OCI-LY3 (cell line): ENCODE data around the gene ITIH5.

Experiments used
- H2AFZ ChIP-seq: fragments of 200-600, 300-600 bp; shearing (Covaris generic); 2 replicates; pipeline ENCODE4 v1.6.0; 2014; ENCODE audit warnings: antibody characterized with exemption, low read depth, low read length
- H3K27ac ChIP-seq: fragments of 200-600, 300-600 bp; sonication (generic); 2 replicates; pipeline ENCODE4 v1.5.1; 2014; ENCODE audit warnings: mild to moderate bottlenecking, low read length, moderate library complexity, mixed read lengths
- H3K27me3 ChIP-seq: fragments of 200-600, 300-600 bp; sonication (generic); 2 replicates; pipeline ENCODE4 v1.6.1; 2014; ENCODE audit warnings: low read depth, low read length, mixed read lengths
- H3K36me3 ChIP-seq: fragments of 200-600, 300-600 bp; sonication (generic); replicated peaks from 2 replicates; pipeline ENCODE3; 2014; ENCODE audit warnings: low read depth, low read length, mixed read lengths
- H3K4me1 ChIP-seq: fragments of 300-600, 200-600 bp; sonication (generic); 2 replicates; pipeline ENCODE4 v1.6.1; 2014; ENCODE audit warnings: low read length, mixed read lengths
- H3K4me2 ChIP-seq: fragments of 200-600, 300-600 bp; sonication (generic); 2 replicates; pipeline ENCODE4 v1.6.1; 2014; ENCODE audit warnings: low read length, mixed read lengths
- H3K4me3 ChIP-seq: fragments of 300-600, 200-600 bp; sonication (generic); 2 replicates; pipeline ENCODE4 v1.5.1; 2014; ENCODE audit warnings: antibody characterized with exemption, mild to moderate bottlenecking, low read length, moderate library complexity
- H3K79me2 ChIP-seq: fragments of 300-600, 200-600 bp; shearing (Covaris generic); 2 replicates; pipeline ENCODE4 v1.6.1; 2014; ENCODE audit warnings: mild to moderate bottlenecking, low read length, mixed read lengths
- H3K9ac ChIP-seq: fragments of 300-600, 200-600 bp; shearing (Covaris generic); 2 replicates; pipeline ENCODE4 v1.6.0; 2014; ENCODE audit warnings: mild to moderate bottlenecking, low read length, moderate library complexity
- H3K9me3 ChIP-seq: fragments of 200-600, 300-600 bp; shearing (Covaris generic); 2 replicates; pipeline ENCODE4 v1.6.1; 2014; ENCODE audit warnings: low read length, mixed read lengths; ENCODE audit not compliant: insufficient read depth
- H4K20me1 ChIP-seq: fragments of 200-600, 300-600 bp; sonication (generic); 2 replicates; pipeline ENCODE4 v1.6.1; 2016; ENCODE audit warnings: low read length, mixed read lengths; ENCODE audit not compliant: insufficient read depth
- EZH2phosphoT487 ChIP-seq: fragments of 200-600 bp; shearing (Covaris generic); IDR thresholded peaks from 2 replicates; pipeline ENCODE4 v1.6.1; 2018; ENCODE audit warnings: antibody characterized with exemption, mixed run types, low read depth
- TF ChIP-seq, protein P1 (sequence below): fragments of 200-600, 300-600 bp; sonication (generic); IDR thresholded peaks from 2 replicates; pipeline ENCODE4 v1.5.1; 2014; ENCODE audit warnings: antibody characterized with exemption, low read length, low read depth

ITIH5 gene

DNA sequence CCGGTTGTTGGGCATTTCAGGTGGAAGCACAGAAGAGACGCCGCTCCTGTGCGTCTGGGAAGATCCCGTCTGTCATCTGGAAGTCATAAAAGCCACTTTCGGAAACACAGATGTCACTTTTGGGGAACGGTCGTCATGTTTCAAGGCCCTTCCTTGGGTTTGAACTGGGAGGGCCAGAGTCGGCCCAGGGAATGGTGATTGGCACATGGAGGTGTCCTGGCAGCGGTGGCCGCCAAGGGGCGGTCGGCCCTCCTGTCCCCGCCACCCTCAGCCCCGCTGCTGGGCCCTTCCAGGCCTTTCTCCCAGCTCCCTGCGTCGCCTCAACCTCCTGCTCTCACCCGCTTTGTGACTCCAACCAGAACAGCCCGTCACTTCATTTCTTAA lies 140.8 kb downstream of the ITIH5 start:
- H2AFZ ChIP-seq, result 0 out of 2 replicates have a peak overlapping the region, but pooled peaks have one; percentile 54

DNA sequence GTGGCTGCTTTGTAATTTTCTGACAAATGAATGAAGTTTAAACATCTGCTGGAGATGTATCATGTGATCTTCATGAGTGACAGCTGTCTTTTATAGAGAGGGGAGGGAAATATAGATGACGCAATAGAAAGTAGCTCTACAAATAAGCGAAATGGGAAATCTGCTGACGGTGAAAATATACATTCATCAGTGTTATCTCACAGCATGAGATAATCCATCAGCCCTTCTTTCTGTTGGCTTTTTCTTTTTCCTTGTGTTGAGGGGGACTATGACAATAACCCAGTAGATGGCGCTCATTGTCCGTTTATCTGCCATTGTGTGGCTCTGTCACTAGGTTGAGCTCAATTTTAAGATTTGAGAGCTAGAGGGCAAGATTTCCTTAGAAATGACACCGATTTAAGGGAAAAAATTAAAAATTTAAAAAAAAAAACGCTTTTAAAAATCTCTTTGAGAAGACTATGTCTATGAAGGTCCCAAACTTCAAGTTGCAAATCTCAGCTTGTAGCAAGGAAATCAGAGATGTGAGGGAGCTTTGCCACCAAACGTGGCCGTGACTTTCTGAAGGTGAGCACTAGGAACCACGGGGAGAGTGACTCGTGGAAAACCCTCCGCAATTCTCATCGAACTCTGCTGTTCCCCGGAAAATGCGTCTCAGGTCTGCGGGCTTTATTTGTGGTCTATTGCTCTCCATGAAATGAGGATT lies 141.3 kb downstream of the ITIH5 start:
- peak overlapping the region; percentile 37; the same call in 1 of the 2 replicates for H3K4me3 ChIP-seq

More for the DNA sequence above, 140.8 kb downstream of the ITIH5 start:
- peaks cover 14% of the 10 kb centered on the region for H3K4me1 ChIP-seq
- no peak overlapping the region for H3K9ac ChIP-seq
- H3K79me2 ChIP-seq, result no peaks in the 10 kb centered on the region
- H3K9me3 ChIP-seq, result no peaks in the 10 kb centered on the region
- no peaks in the 10 kb centered on the region for H4K20me1 ChIP-seq
- peaks cover 16% of the 10 kb centered on the region; the same call in 1 of the 2 replicates for H3K27me3 ChIP-seq
- TF ChIP-seq EZH2phosphoT487, result no peak
- no peaks in the 10 kb centered on the region for H3K36me3 ChIP-seq
- peak overlapping the region; percentile 34 for H3K4me2 ChIP-seq
- no peak overlapping the region for H3K27ac ChIP-seq
- H3K4me3 ChIP-seq, result peak overlapping the region; percentile 37; the same call in 1 of the 2 replicates

DNA sequence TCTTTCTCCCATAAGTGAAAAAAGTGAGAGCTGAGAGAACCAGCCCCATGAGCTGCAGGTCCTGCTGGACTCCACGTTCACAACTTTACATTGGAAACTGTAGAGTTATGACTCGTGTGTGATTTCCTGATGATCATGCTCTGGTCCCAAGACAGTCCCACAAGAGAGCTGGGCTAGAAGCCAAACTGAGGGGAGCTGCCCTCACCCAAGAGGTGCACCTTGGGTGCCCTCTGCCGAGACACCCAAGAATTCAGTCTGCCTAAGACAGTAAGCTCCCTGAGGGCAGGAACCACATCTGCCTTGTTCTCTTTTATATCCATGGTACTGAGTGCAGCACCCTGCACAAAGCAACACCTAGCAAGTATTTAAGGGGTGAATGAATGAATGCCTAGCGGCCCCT lies 143.1 kb downstream of the ITIH5 start:
- Histone ChIP-seq H3K4me2 (no peak overlapping the region), H3K9me3 (no peaks in the 10 kb centered on the region)

More for the DNA sequence above, 141.3 kb downstream of the ITIH5 start:
- H3K4me2 ChIP-seq, result peak overlapping the region; percentile 34
- H3K27ac ChIP-seq, result no peak overlapping the region
- no peaks in the 10 kb centered on the region for H3K36me3 ChIP-seq
- H3K4me1 ChIP-seq, result peaks cover 19% of the 10 kb centered on the region
- no peak overlapping the region for H3K9ac ChIP-seq
- H3K9me3 ChIP-seq, result no peaks in the 10 kb centered on the region
- H2AFZ ChIP-seq, result 0 out of 2 replicates have a peak overlapping the region, but pooled peaks have one; percentile 54
- H3K27me3 ChIP-seq, result 0 out of 2 replicates have a peak, but pooled peaks cover 10% of the 10 kb centered on the region
- H4K20me1 ChIP-seq, result no peaks in the 10 kb centered on the region
- no peaks in the 10 kb centered on the region for H3K79me2 ChIP-seq
- TF ChIP-seq EZH2phosphoT487, result no peak
- TF ChIP-seq, protein P1, sequence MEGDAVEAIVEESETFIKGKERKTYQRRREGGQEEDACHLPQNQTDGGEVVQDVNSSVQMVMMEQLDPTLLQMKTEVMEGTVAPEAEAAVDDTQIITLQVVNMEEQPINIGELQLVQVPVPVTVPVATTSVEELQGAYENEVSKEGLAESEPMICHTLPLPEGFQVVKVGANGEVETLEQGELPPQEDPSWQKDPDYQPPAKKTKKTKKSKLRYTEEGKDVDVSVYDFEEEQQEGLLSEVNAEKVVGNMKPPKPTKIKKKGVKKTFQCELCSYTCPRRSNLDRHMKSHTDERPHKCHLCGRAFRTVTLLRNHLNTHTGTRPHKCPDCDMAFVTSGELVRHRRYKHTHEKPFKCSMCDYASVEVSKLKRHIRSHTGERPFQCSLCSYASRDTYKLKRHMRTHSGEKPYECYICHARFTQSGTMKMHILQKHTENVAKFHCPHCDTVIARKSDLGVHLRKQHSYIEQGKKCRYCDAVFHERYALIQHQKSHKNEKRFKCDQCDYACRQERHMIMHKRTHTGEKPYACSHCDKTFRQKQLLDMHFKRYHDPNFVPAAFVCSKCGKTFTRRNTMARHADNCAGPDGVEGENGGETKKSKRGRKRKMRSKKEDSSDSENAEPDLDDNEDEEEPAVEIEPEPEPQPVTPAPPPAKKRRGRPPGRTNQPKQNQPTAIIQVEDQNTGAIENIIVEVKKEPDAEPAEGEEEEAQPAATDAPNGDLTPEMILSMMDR, result peak; percentile 87

DNA sequence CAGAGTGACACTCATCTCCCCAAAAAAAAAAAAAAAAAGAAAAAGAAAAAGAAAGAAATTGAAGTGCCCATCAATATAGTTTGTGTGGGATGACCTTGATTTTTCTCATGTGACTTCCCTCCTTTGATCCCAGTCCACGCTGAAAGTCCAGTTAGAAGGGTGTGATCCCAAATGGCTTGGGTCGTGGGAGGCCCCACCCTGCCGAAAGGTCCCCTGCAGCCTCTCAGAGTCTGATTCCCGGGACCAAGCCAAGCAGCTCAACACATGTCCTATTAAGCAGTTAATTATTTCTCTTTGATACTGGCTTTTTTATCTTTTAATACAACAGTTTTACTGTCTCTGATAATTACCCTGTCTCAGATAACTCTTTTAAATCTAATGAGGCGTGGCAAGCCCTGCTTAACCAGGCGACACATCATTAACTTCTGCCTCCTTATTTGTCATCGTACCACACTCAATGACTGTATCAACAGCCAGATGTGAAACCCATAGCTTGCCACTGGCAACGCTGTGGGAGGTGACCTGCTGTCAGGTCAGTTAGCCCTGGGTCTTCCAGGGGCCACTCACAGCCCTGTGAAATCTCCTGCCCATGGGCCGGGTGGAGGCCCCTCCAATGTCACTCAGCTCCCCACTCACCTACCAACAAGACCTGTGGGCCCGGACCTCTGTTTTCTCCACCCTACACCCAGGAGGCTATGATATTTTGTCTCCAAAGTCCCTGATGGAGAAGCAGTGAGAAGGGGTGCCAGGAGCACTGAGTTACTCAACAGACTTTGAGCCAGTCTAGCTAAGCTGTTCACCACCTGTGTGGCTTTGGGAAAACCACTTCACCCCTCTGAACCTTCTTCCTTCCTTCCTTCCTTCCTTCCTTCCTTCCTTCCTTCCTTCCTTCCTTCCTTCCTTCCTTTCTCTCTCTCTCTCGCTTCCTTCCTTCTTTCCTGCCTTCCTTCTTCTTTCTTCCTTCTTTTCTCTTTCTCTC lies 146.0 kb downstream of the ITIH5 start:
- Histone ChIP-seq H3K9me3 (no peaks in the 10 kb centered on the region), H3K36me3 (no peaks in the 10 kb centered on the region), H3K4me2 (no peak overlapping the region), H3K4me3 (no peak overlapping the region), H2AFZ (no peak overlapping the region), H3K9ac (no peak overlapping the region), H3K4me1 (peaks cover 13% of the 10 kb centered on the region), H4K20me1 (no peaks in the 10 kb centered on the region), H3K79me2 (no peaks in the 10 kb centered on the region), H3K27ac (no peak overlapping the region), H3K27me3 (no peaks in the 10 kb centered on the region)
- TF ChIP-seq, protein P1, result no peak
- TF ChIP-seq EZH2phosphoT487, result no peak

More for the DNA sequence above, 143.1 kb downstream of the ITIH5 start:
- Histone ChIP-seq H3K9ac (no peak overlapping the region), H3K27ac (no peak overlapping the region), H3K27me3 (0 out of 2 replicates have a peak, but pooled peaks cover 5% of the 10 kb centered on the region), H3K36me3 (no peaks in the 10 kb centered on the region), H3K4me1 (peaks cover 15% of the 10 kb centered on the region), H3K79me2 (no peaks in the 10 kb centered on the region), H4K20me1 (no peaks in the 10 kb centered on the region), H3K4me3 (no peak overlapping the region), H2AFZ (no peak overlapping the region)
- TF ChIP-seq EZH2phosphoT487, result no peak
- TF ChIP-seq, protein P1, result no peak
